ENCODE data around the gene GID8.

DNA sequence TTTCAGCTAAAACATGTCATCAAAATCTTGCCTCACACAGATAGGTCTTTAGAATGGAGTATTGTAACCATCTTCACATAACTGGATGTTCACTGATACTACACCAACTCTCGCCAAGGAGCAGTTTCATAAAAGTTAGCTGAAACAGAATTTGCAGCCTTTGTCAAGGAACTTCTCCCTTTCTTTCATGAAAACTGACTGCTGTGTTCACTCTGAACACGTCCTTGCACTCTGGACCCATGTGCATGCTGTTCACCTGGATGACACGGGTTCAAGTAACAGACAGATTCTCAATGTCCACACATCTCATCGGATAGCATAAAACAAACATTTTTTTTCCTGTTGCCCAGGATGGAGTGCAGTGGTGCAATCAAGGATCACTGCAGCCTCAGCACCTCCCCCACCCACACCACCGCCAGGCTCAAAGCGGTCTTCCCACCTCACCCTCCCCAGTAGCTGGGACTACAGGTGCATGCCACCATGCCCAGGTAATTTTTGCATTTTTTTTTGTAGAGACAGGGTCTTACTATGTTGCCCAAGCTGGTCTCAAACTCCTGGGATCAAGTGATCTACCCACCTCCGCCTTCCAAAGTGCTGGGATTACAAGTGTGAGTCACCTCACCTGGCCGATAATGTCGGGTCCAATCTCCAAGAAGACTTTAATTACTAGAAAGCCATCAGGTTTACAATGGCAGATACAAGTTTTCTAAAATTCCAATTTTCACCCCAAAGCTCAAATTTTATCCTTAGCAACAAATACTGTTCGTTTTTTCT, 21.1 kb upstream of the GID8 start:
- TF ChIP-seq, protein P1, sequence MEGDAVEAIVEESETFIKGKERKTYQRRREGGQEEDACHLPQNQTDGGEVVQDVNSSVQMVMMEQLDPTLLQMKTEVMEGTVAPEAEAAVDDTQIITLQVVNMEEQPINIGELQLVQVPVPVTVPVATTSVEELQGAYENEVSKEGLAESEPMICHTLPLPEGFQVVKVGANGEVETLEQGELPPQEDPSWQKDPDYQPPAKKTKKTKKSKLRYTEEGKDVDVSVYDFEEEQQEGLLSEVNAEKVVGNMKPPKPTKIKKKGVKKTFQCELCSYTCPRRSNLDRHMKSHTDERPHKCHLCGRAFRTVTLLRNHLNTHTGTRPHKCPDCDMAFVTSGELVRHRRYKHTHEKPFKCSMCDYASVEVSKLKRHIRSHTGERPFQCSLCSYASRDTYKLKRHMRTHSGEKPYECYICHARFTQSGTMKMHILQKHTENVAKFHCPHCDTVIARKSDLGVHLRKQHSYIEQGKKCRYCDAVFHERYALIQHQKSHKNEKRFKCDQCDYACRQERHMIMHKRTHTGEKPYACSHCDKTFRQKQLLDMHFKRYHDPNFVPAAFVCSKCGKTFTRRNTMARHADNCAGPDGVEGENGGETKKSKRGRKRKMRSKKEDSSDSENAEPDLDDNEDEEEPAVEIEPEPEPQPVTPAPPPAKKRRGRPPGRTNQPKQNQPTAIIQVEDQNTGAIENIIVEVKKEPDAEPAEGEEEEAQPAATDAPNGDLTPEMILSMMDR (IDR thresholded peaks at IDR 0.05), result no peak
- TF ChIP-seq POLR2A (IDR thresholded peaks at IDR 0.05), result no peak
